ENCODE measurements around the gene BRF1.
"Not testable (repeated sequence)": the region's sequence is repeated elsewhere in the genome, so short reads cannot be mapped to it uniquely, and the experiment has no call there.

The BRF1 gene

DNA sequence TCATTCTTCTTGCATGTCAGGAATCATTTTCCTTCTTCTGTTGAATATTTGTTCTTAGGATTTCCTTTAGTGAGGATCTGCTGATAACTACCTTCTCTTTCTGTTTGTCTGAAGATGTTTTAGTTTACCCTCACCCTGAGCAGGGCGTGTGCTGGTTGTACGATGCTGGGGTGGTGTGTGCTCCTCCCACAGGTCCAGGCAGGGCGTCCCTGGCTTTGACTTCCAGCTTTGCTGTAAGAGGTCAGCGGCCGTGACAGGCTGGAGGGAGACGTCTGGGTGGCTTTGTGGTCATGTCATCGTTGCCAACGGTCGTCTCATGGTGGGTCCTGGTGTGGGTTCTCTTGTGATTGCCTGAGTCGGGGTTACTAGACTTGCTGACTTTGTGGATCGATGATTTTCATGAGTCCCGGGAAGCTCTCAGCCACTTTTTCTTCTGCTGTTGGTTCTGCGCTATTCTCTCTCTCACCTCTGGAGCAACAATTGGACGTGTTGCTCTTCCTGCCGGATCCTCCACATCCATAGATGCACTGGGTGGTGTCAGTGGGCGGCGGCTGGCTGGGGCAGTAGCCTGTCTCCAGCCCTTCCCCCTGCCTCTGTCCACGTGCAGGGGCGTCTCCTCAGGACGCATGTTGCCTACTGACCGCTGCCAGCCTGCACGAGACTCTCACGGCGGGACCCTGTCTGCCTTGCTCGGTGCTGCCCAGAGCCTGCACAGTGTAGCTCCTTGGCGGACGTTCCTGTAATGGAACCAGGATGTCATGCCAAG, 22.2 kb upstream of the BRF1 start:
- no peak for DNase-seq
- in situ Hi-C loops (cut with HindIII; ENCODE audit: low pct_ligation_motif_present, low pct_unique_long_range_greater_than_20kb, low sequenced_read_pairs) = no loop called here

DNA sequence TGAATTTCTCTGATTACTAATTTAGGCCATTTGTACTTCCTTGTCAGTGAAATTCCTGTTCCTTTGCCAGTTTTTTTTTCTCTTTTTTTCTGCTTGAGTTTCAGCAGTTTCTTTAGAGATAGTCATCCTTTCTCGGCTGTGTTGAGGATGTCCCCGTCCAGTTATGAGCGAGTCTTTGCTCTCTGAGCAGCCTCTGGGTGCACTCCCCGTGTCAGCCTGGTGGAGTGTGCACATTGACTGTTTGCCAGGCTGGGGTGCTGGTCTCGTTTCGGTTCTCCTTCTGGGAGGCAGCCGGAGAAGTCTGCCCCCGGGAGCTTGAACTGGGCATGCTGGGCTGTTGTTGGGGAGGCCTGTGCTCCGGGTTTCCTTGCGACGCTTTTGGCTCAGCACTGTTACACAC, 16.7 kb upstream of the BRF1 start:
- DNase-seq = no peak

DNA sequence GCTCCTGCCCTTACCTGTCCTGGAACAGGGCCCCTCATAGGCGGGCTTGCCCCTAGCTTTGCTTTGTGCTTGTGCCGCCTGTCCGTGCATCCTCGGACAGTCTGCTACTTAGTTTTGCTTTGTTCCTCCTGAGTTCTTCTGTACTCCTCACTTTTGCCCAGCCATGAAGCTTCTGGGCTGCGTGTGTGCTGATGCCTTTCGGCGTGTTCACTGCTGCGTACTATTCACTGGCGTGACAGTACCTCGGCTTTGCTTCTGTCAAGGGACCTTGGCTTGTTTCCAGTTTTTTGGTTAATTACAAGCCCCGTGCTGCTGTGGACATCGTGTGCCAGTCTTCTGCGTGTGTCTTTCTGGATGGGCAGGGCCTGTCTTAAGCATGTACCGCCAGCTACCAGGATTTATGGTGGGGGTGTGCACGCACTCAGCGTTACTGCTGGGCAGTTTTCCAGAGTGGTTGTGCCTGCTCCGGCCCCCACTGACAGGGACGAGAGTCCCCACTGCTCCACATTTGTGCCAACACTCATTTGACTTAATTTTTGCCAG, 16.2 kb upstream of the BRF1 start:
- in situ Hi-C loops (cut with HindIII; ENCODE audit: low pct_ligation_motif_present, low pct_unique_long_range_greater_than_20kb, low sequenced_read_pairs) = no loop called here
- no peak for DNase-seq

More for the DNA sequence above, 16.7 kb upstream of the BRF1 start:
- in situ Hi-C loops (cut with HindIII; ENCODE audit: low pct_ligation_motif_present, low pct_unique_long_range_greater_than_20kb, low sequenced_read_pairs) = no loop called here

DNA sequence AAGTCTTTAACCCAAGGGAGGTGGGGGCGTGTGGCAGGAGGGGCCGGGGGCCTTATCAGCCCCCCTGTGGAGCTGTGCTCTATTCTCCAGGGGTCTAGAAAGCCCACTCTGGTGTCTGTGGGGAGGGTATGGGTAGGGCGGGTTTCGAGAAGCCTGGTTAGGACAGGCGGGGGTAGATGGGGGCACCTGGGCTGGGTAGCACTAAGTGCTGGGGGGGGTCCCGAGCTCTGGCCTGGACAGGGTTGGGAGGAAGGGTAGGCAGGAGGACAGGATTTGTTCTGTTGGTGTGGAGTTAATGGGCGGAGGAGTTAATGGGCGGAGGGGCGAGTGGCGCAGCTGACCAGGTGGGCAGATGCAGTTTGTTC, 15.8 kb upstream of the BRF1 start:
- in situ Hi-C loops (cut with HindIII; ENCODE audit: low pct_ligation_motif_present, low pct_unique_long_range_greater_than_20kb, low sequenced_read_pairs) = no loop called here
- no peak for DNase-seq

DNA sequence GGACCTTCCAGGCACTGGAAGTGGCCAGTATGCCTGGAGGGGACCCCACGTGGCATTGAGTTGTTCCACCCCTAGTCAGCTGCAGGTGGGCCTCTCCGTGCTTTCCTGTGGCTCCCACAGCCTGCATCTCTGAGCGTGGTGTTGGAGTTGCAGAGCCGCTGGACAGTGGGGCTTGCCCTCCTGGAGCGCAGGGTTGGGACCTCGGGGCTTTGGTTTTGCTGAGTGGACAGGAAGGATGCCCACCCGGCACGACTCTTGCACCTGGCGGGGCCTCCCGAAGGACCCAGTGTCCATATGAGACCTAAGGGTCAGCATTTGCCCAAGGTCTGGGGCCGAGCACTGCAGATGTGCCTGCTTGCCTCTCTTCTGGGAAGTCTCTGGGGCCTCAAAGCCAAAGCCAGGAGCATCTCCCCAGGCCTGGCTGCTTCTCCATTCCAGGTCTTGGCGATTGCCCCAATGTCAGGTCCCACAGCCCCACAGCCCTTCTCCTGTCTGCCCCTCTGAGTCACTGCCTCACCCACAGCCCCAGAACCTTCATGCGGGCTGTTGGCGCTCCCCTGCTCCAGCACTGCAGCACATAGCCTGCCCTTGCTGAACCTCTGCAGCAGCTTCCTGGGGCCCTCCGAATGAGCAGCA, 15.3 kb upstream of the BRF1 start:
- no peak for DNase-seq
- in situ Hi-C loops (cut with HindIII; ENCODE audit: low pct_ligation_motif_present, low pct_unique_long_range_greater_than_20kb, low sequenced_read_pairs) = no loop called here

DNA sequence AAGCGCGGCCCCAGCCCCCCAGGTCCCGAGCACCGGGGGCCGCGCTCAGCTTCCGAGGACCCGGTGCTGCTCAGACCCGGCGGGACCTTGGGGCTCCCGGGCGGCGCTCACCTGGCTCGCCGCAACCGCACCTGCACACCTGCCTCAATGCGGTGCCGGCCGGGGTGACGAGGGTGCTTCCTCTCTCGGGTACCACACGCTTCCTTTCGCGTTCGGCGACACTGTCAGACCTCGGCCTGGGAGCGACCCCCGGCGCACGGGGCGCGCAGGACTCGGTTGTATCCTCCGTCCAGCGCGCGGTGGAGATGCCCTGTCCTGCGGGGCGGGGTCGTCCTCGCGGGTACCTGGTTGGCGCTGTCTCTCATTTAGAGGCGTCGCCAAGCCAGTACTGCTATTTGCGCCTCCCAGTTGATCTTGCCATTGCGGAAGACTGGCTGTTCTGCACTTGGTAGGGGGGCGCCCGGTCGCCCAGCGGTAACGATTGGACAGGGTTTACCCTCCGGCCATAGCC, 14.5 kb upstream of the BRF1 start:
- peak; percentile 47 for DNase-seq
- in situ Hi-C loops (cut with HindIII; ENCODE audit: low pct_ligation_motif_present, low pct_unique_long_range_greater_than_20kb, low sequenced_read_pairs) = no loop called here

DNA sequence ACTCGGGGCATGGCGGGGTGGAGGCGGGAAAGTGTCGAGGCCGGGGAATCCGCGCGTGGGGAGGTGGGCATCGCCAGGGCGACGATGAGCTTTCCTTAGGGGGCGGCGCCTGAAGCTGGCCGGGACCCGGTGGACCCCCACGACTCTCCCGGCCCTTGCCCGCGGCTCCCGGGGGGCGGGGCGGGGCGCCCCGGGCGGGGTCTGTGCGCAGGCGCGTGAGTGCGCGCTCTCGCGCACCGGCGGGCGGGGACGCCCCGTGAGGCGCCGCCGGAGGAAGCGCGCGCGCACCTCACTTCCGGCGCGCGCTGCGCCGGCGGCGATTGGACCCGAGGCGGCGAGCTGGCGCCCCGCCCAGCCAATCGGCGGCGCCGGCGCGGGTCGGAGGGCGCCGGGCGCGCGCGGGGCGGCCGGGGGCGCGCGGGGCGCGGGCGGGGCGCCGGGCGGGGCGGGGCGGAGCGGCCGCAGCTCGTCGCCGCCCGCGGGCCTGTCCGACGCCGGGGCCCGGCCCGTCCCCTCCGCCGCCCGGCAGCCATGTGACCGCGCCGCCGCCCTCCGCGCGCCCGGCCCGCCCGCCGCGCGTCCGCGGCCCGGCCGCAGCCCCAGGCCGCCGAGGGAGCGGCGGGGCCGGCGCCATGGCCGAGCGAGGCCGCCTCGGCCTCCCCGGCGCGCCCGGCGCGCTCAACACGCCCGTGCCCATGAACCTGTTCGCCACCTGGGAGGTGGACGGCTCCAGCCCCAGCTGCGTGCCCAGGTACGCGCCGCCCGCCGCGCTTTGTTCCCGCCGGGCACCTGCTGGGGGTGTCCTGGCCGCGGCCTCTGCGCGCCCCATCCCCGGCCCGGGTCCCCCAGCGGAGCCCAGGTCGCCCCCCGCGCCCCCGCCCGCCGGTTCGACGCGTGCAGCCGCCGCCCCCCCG, 13.7 kb upstream of the BRF1 start, which contains the start of gene PACS2:
TSS of gene PACS2 (plus strand) at position 462 of the 914 bp plus-strand sequence. CDS start at position 633, 171 bp downstream.
- DNase-seq = peak; percentile 86
- in situ Hi-C loops (cut with HindIII; ENCODE audit: low pct_ligation_motif_present, low pct_unique_long_range_greater_than_20kb, low sequenced_read_pairs) = no loop called here

DNA sequence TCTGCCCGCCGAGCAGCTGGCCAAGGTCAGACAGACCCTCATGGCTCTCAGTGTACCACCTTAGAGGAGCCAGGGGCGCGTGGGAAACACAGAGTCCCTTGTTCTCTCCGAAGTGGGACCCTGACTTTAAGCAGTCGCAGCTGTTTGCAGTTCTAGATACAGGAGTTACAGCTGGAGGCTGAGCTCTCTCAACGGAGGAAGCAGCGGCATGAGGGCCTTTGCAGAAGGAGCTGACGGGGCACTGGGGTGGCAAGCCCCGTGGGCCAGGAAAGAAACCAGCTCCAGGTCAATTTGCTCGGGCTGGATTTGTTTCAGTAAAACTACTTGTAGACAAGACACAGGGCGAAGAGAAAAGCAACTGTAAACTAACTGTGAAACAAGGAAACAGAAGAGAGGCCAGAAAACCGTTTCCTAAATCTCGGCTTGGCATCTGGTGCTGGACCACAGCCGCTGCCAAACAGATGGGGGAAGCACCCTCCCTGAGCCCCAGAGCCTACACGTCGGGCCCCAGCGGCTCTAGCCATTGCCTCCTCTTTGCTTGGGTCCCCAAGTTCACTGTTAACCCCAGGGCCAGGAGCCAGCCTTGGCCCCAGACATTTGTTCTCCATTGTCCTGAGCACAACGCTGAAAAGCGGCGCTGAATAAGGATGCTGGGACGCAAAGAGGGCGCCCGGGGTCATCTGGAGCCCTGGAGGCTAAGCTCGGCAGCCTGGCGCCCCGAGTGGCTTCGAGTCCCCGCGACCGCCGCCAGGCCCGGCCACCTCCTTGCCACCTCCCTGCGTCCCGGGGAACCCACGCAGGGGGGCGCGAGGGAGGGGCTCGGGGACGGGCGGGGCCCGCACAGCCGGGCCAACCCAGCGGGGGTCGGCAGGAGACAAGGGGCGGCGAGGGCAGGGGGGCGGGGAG, 12.8 kb upstream of the BRF1 start:
- in situ Hi-C loops (cut with HindIII; ENCODE audit: low pct_ligation_motif_present, low pct_unique_long_range_greater_than_20kb, low sequenced_read_pairs) = no loop called here
- DNase-seq = no peak

DNA sequence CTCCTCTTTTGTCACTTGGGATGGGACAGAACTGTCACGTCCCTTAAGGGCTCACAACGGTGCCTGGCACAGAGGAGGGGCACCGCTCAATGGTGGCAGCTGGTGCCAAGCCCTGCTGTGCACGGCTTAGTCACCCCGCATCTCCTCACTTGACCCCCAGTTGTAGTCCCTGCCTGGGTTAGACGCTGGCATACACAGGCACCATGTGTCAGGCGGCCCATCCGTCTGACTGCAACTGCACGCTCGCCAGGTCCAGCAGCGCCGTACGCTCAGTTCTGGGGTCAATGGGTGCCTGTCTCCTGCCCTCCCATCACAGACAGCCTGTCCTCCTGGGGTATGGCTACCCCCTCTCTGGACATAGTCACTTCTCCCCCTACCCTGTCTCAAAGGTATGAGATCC, 12.2 kb upstream of the BRF1 start:
- in situ Hi-C loops (cut with HindIII; ENCODE audit: low pct_ligation_motif_present, low pct_unique_long_range_greater_than_20kb, low sequenced_read_pairs) = no loop called here
- no peak for DNase-seq

DNA sequence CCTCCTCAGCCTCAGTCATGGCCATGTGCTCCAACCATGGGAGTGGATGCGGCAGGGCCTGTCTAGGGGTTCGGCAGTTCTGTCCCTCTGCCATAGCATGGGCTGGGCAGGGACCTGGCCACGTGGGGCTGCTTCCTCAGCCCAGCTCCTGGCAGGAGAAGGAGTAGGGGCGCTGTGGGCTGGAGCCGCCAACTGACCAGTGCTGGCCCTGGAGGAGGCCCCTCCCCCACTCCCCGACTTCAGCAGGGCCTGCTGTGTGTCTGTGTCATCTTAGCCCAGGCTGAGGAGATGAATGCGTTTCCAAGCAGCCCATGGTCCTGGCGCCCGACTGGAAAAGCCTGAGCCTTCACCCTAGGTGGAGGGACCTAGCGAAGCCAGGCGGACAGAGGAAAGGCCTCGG, 11.0 kb upstream of the BRF1 start:
- DNase-seq = no peak
- in situ Hi-C loops (cut with HindIII; ENCODE audit: low pct_ligation_motif_present, low pct_unique_long_range_greater_than_20kb, low sequenced_read_pairs) = no loop called here

DNA sequence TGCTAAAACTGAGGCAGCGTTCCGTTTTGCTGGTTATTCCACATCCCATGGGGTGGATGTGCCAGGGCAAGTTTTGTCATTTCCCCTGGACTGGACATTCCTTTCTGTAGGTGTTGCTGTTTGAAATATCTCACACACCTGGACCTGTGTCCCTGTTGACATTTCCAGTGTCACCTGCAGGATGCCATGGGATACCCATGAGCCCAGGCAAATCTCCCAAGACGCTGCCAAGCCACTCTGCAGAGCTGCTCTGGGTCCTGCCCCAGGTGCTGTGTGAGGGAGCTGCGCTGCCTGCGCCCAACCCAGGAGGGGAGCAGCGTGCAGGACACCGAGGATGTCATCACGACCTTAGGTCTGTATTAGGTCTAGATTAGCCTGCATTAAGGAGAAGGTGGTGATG, 8.6 kb upstream of the BRF1 start:
- in situ Hi-C loops (cut with HindIII; ENCODE audit: low pct_ligation_motif_present, low pct_unique_long_range_greater_than_20kb, low sequenced_read_pairs) = no loop called here
- no peak for DNase-seq

DNA sequence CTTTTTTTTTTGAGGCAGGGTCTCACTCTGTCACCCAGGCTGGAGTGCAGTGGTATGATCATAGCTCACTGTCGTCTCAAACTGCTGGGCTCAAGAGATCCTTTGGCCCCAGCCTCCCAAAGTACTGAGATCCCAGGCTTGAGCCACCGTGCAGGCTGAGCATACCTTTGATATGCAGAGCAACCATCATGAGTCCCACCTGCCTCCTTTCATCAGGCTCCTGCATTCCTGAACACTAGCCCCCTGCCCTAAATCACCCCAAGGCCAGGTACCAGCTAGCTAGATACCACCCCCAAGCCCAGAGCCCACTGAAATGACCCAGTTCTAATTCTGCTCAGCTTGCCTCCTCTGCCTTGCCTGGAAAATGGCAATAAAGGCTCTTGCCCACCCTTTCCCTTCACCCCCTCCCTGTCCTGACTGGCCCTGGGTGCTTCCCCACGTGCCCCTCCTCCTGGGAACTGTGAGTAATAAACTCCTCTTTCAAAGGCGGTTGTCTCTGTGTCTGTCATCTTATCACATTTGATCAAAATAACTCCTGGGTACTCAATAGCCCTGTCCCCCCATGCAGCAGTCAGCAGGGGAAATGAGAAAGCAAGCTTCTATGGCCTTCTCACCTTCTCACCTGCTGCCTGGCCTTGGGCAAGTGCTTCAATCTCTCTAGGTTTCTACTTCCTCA, 6.4 kb upstream of the BRF1 start:
- DNase-seq = no peak
- in situ Hi-C loops (cut with HindIII; ENCODE audit: low pct_ligation_motif_present, low pct_unique_long_range_greater_than_20kb, low sequenced_read_pairs) = no loop called here

DNA sequence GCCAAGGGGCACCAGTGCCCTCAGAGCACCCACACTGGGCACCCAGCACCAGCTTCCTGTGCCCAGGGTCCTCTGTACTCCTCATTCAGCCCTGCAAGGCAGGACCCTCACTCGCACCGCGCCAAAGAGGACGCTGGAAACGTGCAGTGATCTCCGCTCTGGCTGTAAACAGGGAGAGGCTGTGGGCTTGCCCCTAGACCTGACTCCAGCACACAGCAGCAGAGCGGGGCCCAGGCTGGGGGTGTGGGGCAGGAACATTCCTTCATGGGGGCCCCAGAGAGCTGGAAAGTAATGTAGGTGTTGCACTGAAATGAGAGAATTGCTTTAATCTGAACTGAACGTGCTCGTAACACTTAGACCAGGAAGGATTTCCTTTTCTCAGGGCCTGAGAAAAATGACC, 5.0 kb upstream of the BRF1 start:
- in situ Hi-C loops (cut with HindIII; ENCODE audit: low pct_ligation_motif_present, low pct_unique_long_range_greater_than_20kb, low sequenced_read_pairs) = no loop called here
- DNase-seq = no peak

DNA sequence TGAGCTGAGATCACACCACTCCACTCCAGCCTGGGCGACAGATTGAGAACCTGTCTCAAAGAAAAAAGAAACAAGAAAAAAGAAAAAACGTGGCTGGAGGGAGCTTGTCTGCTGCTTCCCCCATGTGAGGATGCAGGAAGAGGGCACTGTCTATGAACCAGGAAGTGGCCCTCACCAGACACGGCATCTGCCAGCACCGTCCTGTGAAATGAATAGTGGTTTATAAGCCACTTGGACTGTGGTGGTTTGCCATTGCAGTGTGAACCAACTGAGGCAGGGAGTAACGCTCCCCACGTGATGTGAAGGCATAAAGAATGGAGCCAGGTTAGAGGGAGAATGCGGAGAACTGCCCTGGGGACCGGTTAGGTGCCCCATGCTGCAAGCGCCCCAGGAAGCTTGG, 4.5 kb upstream of the BRF1 start:
- DNase-seq = no peak
- in situ Hi-C loops (cut with HindIII; ENCODE audit: low pct_ligation_motif_present, low pct_unique_long_range_greater_than_20kb, low sequenced_read_pairs) = no loop called here

DNA sequence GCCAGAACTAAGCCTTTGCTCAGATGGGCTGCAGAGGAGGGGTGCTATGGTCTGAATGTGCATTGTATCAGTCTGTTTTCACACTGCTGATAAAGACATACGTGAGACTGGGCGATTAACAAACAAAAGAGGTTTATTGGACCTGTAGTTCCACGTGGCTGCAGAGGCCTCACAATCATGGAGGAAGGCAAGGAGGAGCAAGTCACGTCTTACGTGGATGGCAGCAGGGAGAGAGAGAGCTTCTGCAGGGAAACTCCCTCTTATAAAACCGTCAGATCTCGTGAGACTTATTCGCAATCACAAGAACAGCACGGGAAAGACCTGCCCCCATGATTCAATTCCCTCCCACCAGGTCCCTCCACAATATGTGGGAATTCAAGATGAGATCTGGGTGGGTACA, 3.8 kb upstream of the BRF1 start:
- no peak for DNase-seq

DNA sequence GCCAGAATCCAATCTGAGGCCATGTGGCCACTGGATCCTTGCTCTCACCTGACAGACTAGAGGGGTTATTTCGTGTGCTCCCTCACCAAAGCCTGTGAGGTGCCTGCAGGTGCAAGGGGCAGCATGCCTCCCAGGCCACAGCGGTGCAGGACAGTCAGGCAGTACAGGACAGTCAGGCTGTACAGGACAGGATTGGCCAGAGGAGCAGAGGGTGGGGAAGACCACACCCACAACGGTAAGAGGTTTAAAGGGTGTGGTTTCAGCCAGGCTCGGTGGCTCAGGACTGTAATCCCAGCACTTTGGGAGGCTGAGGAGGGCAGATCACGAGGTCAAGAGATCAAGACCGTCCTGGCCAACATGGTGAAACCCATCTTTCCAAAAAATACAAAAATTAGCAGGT, 3.1 kb upstream of the BRF1 start:
- DNase-seq = no peak
- in situ Hi-C loops (cut with HindIII; ENCODE audit: low pct_ligation_motif_present, low pct_unique_long_range_greater_than_20kb, low sequenced_read_pairs) = no loop called here

More for the DNA sequence above, 3.8 kb upstream of the BRF1 start:
- in situ Hi-C loops (cut with HindIII; ENCODE audit: low pct_ligation_motif_present, low pct_unique_long_range_greater_than_20kb, low sequenced_read_pairs) = no loop called here

DNA sequence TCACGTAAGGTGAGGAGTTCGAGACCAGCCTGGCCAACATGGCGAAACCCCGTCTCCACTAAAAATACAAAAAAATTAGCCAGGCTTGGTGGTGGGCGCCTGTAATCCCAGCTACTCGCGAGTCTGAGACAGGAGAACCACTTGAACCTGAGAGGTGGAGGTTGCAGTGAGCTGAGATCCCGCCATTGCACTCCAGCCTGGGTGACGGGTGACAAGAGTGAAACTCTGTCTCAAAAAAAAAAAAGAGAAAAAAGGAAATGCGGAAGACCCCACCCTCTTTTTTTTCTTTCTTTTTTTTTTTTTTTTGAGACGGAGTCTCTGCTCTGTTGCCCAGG, 1.1 kb upstream of the BRF1 start:
- in situ Hi-C loops (cut with HindIII; ENCODE audit: low pct_ligation_motif_present, low pct_unique_long_range_greater_than_20kb, low sequenced_read_pairs); DNase-seq: not testable (repeated sequence)
